ENCODE data around the gene GNPNAT1. TPM values are rescaled to one million over a fixed set of nuclear protein-coding genes. Genes with fewer than 3 reads are reported as not detected.

Gene GNPNAT1
- polyA plus RNA-seq: 10 to 100 TPM; 13.5 to 43.4 (median 21.6) TPM
- long read RNA-seq, donor 1: 0 reads
- long read RNA-seq, donor 2, partial matches to known transcripts: 0 of 2 reads
- long read RNA-seq, donor 2, other reads (novel, unspliced or antisense): 0 of 2 reads
- long read RNA-seq, donor 3, partial matches to known transcripts: 0 of 4 reads
- long read RNA-seq, donor 3, other reads (novel, unspliced or antisense): 0 of 4 reads
- long read RNA-seq, donor 4, partial matches to known transcripts: 0 of 1 reads
- long read RNA-seq, donor 4, other reads (novel, unspliced or antisense): 0 of 1 reads
- long read RNA-seq, donor 5: 0 reads
- long read RNA-seq, donor 6, partial matches to known transcripts: 0 of 2 reads
- long read RNA-seq, donor 6, other reads (novel, unspliced or antisense): 0 of 2 reads
- long read RNA-seq, donor 7: 0 reads
- long read RNA-seq, donor 8: 0 reads
- long read RNA-seq, donor 9: 0 reads
- long read RNA-seq, donor 10, transcript GNPNAT1-201 (6 exons, 3,860 nt): major isoform, 5 of 5 reads
- long read RNA-seq, donor 10, partial matches to known transcripts: 0 of 5 reads
- long read RNA-seq, donor 10, other reads (novel, unspliced or antisense): 0 of 5 reads

GRCh38 chr14:52791223-52792096 is at the start of gene GNPNAT1:
TSS of gene GNPNAT1 (minus strand) at chr14:52791607. CDS start at chr14:52784650, 6,957 bp downstream.
- 2 to 3% (median 2%) methylated on average over 41 to 74 of the region's 74 CpGs for WGBS, 3 donors
- peak within 1 kb of the TSS; percentile 81 to 97 (median 85) for H3K27ac ChIP-seq (ENCODE audit: low read depth in 1 of 3, low read length in 2 of 3)
- FAIRE-seq (no peak), DNase-seq (peak; percentile 90 to 92)
- H3K4me1 ChIP-seq (ENCODE audit: control insufficient read depth in 3 of 3, insufficient read depth in 2 of 3, low read depth in 1 of 3, low read length in 2 of 3): peaks cover 0 to 4% (median 3%) of the 10 kb centered on the region in 3 donors
- no peaks in the 10 kb centered on the region for H3K9me3 ChIP-seq (ENCODE audit: control insufficient read depth in 2 of 2, insufficient read depth in 1 of 2, low read depth in 1 of 2, low read length in 1 of 2)
- H3K36me3 ChIP-seq (ENCODE audit: control insufficient read depth in 3 of 3, insufficient read depth in 2 of 3, low read depth in 1 of 3, low read length in 3 of 3): no peaks in the 10 kb centered on the region
- H3K27me3 ChIP-seq (ENCODE audit: control insufficient read depth in 3 of 3, insufficient read depth in 3 of 3, low read length in 3 of 3): no peaks in the 10 kb centered on the region
- H3K4me3 ChIP-seq (ENCODE audit: low read depth in 1 of 3, low read length in 3 of 3): peak within 1 kb of the TSS; percentile 60 to 81 (median 62)

DNA sequence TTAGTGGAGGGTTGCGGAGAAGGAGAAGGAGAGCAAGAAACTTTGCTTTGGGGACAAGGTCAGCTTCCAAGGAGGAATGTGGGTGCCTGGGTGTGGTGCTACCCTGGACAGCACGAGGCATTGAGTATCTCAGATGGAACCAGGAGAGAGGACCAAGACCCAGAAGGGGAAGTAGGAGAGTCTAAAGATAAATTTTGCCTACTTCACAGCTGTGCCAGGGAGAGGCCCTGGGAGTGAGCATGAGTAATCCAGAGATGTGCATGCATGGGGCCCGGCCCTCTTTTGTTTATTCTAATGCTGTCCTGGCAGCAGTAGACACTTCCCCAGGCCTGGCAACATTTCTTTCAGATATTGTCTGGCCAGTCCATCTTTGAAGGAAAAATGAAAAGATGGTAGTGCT is 49.5 kb upstream of the GNPNAT1 start:
- no peaks in the 10 kb centered on the region for H3K9me3 ChIP-seq (ENCODE audit: control insufficient read depth in 2 of 2, insufficient read depth in 1 of 2, low read depth in 1 of 2, low read length in 1 of 2)
- WGBS, 3 donors: 49 to 55% (median 54%) methylated on average over 3 of the region's 3 CpGs
- peaks cover 0 to 2% (median 0%) of the 10 kb centered on the region in 3 donors for H3K27me3 ChIP-seq (ENCODE audit: control insufficient read depth in 3 of 3, insufficient read depth in 3 of 3, low read length in 3 of 3)
- H3K36me3 ChIP-seq (ENCODE audit: control insufficient read depth in 3 of 3, insufficient read depth in 2 of 3, low read depth in 1 of 3, low read length in 3 of 3): no peaks in the 10 kb centered on the region
- H3K4me1 ChIP-seq (ENCODE audit: control insufficient read depth in 3 of 3, insufficient read depth in 2 of 3, low read depth in 1 of 3, low read length in 2 of 3): no peaks in the 10 kb centered on the region
- FAIRE-seq: no peak
- H3K27ac ChIP-seq (ENCODE audit: low read depth in 1 of 3, low read length in 2 of 3): no peak overlapping the region
- no peak for DNase-seq
- no peak overlapping the region for H3K4me3 ChIP-seq (ENCODE audit: low read depth in 1 of 3, low read length in 3 of 3)

DNA sequence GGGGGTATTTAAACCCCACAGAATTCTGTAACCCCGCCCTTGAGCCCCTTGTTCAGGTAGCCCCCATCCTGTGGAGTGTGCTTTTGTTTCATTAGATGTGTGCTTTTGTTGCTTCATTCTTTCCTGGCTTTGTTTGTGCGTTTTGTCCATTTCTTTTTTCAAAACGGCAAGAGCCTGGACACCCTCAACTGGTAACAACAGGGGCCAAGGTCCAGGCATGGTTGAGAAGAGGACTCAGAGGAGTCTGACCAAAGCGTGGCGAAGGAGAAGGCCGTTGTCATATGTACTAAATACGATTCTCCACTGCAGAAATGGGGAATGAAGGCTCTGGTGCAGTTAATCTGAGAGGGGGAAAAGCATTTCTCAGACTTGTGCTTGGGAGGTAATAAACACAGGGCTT is 46.0 kb upstream of the GNPNAT1 start:
- Histone ChIP-seq H3K4me1 (ENCODE audit: control insufficient read depth in 3 of 3, insufficient read depth in 2 of 3, low read depth in 1 of 3, low read length in 2 of 3) (no peaks in the 10 kb centered on the region), H3K27ac (ENCODE audit: low read depth in 1 of 3, low read length in 2 of 3) (no peak overlapping the region), H3K4me3 (ENCODE audit: low read depth in 1 of 3, low read length in 3 of 3) (no peak overlapping the region), H3K9me3 (ENCODE audit: control insufficient read depth in 2 of 2, insufficient read depth in 1 of 2, low read depth in 1 of 2, low read length in 1 of 2) (no peaks in the 10 kb centered on the region), H3K36me3 (ENCODE audit: control insufficient read depth in 3 of 3, insufficient read depth in 2 of 3, low read depth in 1 of 3, low read length in 3 of 3) (no peaks in the 10 kb centered on the region), H3K27me3 (ENCODE audit: control insufficient read depth in 3 of 3, insufficient read depth in 3 of 3, low read length in 3 of 3) (peaks cover 0 to 2% (median 0%) of the 10 kb centered on the region in 3 donors)
- no peak for FAIRE-seq
- no peak for DNase-seq
- WGBS, 3 donors: 77 to 88% (median 85%) methylated on average over 7 of the region's 7 CpGs

GRCh38 chr14:52836063-52836462 is 44.7 kb upstream of the GNPNAT1 start:
- H3K4me3 ChIP-seq (ENCODE audit: low read depth in 1 of 3, low read length in 3 of 3): no peak overlapping the region
- H3K27ac ChIP-seq (ENCODE audit: low read depth in 1 of 3, low read length in 2 of 3): no peak overlapping the region
- DNase-seq (no peak), FAIRE-seq (no peak)
- H3K27me3 ChIP-seq (ENCODE audit: control insufficient read depth in 3 of 3, insufficient read depth in 3 of 3, low read length in 3 of 3): peaks cover 0 to 2% (median 0%) of the 10 kb centered on the region in 3 donors
- H3K4me1 ChIP-seq (ENCODE audit: control insufficient read depth in 3 of 3, insufficient read depth in 2 of 3, low read depth in 1 of 3, low read length in 2 of 3): no peaks in the 10 kb centered on the region
- H3K9me3 ChIP-seq (ENCODE audit: control insufficient read depth in 2 of 2, insufficient read depth in 1 of 2, low read depth in 1 of 2, low read length in 1 of 2): no peaks in the 10 kb centered on the region
- WGBS, 3 donors: 81 to 93% (median 88%) methylated on average over 9 of the region's 9 CpGs
- no peaks in the 10 kb centered on the region for H3K36me3 ChIP-seq (ENCODE audit: control insufficient read depth in 3 of 3, insufficient read depth in 2 of 3, low read depth in 1 of 3, low read length in 3 of 3)

- Histone ChIP-seq H3K4me3 (ENCODE audit: low read depth in 1 of 3, low read length in 3 of 3) (no peak overlapping the region), H3K27me3 (ENCODE audit: control insufficient read depth in 3 of 3, insufficient read depth in 3 of 3, low read length in 3 of 3) (peaks cover 0 to 2% (median 0%) of the 10 kb centered on the region in 3 donors), H3K27ac (ENCODE audit: low read depth in 1 of 3, low read length in 2 of 3) (no peak overlapping the region), H3K4me1 (ENCODE audit: control insufficient read depth in 3 of 3, insufficient read depth in 2 of 3, low read depth in 1 of 3, low read length in 2 of 3) (no peaks in the 10 kb centered on the region), H3K36me3 (ENCODE audit: control insufficient read depth in 3 of 3, insufficient read depth in 2 of 3, low read depth in 1 of 3, low read length in 3 of 3) (no peaks in the 10 kb centered on the region), H3K9me3 (ENCODE audit: control insufficient read depth in 2 of 2, insufficient read depth in 1 of 2, low read depth in 1 of 2, low read length in 1 of 2) (no peaks in the 10 kb centered on the region)
- DNase-seq (no peak), FAIRE-seq (no peak)
- WGBS, 3 donors: 82 to 85% (median 85%) methylated on average over 12 of the region's 12 CpGs
Measured at GRCh38 chr14:52835122-52835903, 43.9 kb upstream of the GNPNAT1 start.

GRCh38 chr14:52834440-52834842 is 43.0 kb upstream of the GNPNAT1 start:
- 62 to 67% (median 66%) methylated on average over 1 of the region's 1 CpG for WGBS, 3 donors
- Histone ChIP-seq H3K9me3 (ENCODE audit: control insufficient read depth in 2 of 2, insufficient read depth in 1 of 2, low read depth in 1 of 2, low read length in 1 of 2) (no peaks in the 10 kb centered on the region), H3K4me1 (ENCODE audit: control insufficient read depth in 3 of 3, insufficient read depth in 2 of 3, low read depth in 1 of 3, low read length in 2 of 3) (no peaks in the 10 kb centered on the region), H3K4me3 (ENCODE audit: low read depth in 1 of 3, low read length in 3 of 3) (no peak overlapping the region), H3K27me3 (ENCODE audit: control insufficient read depth in 3 of 3, insufficient read depth in 3 of 3, low read length in 3 of 3) (no peaks in the 10 kb centered on the region), H3K27ac (ENCODE audit: low read depth in 1 of 3, low read length in 2 of 3) (no peak overlapping the region), H3K36me3 (ENCODE audit: control insufficient read depth in 3 of 3, insufficient read depth in 2 of 3, low read depth in 1 of 3, low read length in 3 of 3) (no peaks in the 10 kb centered on the region)
- no peak for FAIRE-seq
- no peak for DNase-seq

DNA sequence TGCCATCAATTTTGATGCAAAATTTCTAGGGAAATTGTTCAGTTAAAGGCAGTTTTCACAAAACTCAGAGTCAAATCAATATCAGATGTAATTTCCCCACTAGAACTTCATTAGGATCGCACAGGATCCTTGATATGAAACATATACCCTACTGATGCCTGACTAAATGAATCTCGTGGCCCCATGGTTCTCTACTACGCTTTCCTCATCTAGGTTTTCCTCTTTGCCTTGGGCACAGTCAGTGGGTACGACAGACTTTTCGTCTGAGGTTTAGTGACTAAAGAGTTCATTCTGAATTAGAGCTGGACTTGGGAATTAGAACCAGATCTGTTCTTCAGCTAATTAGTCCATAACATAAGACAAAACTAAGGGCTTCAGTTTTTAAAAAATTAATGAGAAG is 42.5 kb upstream of the GNPNAT1 start:
- Histone ChIP-seq H3K27me3 (ENCODE audit: control insufficient read depth in 3 of 3, insufficient read depth in 3 of 3, low read length in 3 of 3) (no peaks in the 10 kb centered on the region), H3K4me1 (ENCODE audit: control insufficient read depth in 3 of 3, insufficient read depth in 2 of 3, low read depth in 1 of 3, low read length in 2 of 3) (no peaks in the 10 kb centered on the region), H3K4me3 (ENCODE audit: low read depth in 1 of 3, low read length in 3 of 3) (no peak overlapping the region), H3K36me3 (ENCODE audit: control insufficient read depth in 3 of 3, insufficient read depth in 2 of 3, low read depth in 1 of 3, low read length in 3 of 3) (no peaks in the 10 kb centered on the region), H3K27ac (ENCODE audit: low read depth in 1 of 3, low read length in 2 of 3) (no peak overlapping the region), H3K9me3 (ENCODE audit: control insufficient read depth in 2 of 2, insufficient read depth in 1 of 2, low read depth in 1 of 2, low read length in 1 of 2) (no peaks in the 10 kb centered on the region)
- FAIRE-seq (no peak), DNase-seq (no peak)
- 93 to 96% (median 96%) methylated on average over 5 of the region's 5 CpGs for WGBS, 3 donors
